Forelimb muscle (tissue), 1 donor: ENCODE data around the gene AVPR2. TPM values are rescaled to one million over a fixed set of nuclear protein-coding genes. Genes with fewer than 3 reads are reported as not detected.

ENCODE experiments used
- DNase-seq: peaks from one replicate; pipeline ENCODE4 v3.0.0-alpha.2; 2013; ENCODE audit warnings: low read depth
- polyA plus RNA-seq: library from polyadenylated mRNA; unstranded; fragments of 120-200 nt; gene quantifications from one replicate; pipeline ENCODE4 v1.2.1, GENCODE V29; 2013; ENCODE audit not compliant: insufficient read length

AVPR2 gene
- polyA plus RNA-seq, 1 donor: 1.1 TPM

DNA sequence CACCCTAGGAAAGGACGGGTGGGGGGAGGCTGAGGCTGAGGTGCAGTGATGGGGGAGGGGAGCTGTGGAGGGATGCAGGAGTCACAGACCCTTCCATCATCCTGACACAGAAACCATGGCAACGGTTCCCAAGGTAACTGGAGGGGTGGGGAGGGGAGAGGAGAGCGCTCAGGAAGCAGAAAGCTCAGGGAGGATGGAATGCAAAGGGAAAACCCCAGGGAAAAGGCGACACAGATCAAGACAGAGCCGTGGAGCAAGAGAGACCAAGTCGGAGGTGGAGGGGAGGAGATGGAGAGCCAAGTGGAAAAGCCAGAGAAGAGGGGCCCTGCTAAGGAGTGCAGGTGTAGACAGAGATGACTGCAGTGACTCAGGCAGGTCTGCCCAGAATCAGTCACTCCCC is 33.0 kb upstream of the AVPR2 start:
- DNase-seq: no peak

DNA sequence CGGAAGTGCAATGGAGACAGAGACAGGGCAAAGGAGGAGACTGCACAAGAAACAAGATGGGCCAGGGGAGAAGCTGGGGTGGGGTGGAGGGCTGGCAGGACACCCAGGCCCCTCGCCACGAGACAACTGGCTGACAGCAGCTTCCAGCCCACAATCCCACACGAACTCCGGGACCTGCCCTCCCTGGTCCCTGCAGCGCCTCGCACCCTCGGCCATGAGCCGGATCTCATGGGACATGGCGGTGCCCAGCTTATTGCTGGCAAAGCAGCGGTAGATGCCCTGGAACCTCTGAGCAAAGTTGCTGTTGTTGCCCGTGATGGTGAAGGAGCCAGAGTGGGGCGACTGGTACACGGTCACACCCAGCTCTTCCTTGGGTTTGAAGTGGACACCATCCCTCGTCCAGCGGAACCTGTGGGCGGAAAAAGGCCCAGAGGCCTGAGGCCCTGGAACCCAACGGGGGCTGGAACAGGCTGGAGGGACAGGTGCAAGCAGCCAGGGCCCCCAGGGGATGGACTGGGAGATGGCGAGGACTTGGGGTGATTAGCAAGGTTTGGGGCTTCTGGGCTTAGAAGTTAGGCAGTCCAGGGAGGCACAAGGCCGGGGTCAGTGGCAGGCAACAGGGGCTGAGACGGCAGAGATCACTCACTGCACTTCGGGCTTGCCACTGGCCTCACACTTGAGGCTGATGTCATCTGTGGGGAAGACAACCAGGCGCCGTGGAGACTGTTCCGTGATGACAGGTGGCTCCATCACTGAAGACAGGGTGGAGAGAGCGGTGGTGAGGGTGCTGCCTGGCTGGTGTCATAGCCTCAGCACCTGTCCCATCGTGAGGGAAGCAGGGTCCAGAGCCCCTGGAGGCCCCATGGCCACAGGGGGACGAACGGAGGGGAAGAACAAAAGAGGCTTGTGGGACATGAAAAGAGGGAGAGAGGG is 32.3 kb upstream of the AVPR2 start:
- DNase-seq: no peak

DNA sequence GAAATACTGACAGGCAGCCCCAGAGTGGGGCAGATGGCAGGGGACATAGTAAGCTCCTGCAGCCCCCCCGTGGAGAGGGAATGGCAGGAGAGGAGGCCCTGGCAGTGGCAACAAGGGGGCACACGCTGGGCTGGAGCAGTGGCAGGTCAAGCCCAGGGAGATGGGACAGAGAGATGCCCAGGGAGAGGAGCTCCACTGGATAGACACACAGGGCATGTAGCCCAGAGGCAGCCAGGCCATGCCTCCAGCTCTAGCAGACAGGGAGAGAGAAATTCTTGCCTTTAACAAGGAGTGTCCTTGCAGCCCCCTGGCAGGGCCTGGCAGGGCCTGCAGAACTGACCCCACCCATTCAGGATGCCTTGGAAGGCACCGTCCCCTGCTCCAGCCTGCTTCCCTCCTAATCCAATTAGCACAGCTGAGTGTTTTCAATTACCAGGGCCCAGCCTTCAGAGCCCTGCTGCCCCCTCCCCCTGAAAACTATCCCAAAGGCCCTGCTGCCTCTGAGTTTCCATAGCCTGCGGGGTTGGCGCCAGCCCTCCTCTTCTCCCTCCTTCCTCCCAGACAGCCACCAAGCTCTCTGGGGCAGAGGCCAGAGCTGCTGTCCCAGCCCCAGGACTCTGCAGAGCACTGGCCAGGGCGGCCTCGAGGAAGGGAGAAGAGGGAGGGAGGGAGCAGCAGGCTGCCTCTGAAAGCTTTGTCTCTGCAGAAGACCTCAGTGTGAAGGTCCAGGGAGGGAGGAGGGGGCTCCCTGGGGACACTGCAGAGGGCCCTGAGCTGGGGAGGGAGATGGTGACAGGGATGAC is 31.0 kb upstream of the AVPR2 start:
- no peak for DNase-seq

DNA sequence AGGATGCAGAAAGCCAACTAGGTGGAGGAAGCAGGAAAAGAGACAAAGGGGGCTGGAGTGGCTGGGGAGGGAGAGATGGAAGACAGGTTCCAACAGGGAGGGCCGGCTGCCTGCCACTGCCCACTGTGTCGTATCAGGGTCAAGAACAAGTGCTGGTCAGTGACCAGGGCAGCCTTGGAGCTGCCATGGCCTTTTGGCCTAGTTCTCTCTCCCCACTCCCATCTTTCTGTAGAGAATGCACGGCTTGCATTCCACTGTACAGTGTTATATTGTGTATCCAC is 30.4 kb upstream of the AVPR2 start:
- no peak for DNase-seq

DNA sequence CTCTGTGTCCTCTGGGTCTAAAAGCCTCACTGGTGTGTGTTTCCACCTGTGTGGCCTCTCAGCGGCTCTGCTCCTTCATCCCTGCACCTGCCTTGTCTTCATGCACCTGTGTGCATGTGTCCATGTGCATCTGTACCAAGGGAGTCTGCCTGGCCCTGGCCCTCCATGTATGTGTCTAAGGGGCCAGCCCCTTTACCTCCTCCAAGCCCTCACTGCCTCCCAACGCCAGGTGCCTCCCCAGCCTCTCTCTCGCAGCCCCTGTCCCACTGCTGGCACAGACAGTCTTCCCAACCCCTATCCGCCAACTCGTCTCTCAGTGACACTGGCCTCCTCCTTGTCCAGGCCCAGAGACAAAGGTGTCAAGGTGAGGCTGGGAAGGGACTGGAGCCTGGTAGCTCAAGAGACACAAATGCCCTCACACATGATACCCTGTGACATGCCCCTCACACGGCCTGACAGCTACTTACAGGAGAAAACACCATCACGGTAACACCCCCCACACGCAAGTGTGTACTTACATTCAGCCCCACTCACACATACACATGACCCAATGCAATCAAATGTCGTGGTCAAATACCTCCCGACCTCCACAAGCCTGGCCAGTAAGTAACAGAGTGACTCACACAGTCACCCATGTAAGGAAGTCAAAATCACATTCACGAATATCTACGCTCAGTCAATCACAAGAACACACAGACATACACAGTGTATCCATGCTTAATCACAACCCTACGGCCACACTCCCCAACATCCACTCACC is 29.9 kb upstream of the AVPR2 start:
- DNase-seq: no peak

DNA sequence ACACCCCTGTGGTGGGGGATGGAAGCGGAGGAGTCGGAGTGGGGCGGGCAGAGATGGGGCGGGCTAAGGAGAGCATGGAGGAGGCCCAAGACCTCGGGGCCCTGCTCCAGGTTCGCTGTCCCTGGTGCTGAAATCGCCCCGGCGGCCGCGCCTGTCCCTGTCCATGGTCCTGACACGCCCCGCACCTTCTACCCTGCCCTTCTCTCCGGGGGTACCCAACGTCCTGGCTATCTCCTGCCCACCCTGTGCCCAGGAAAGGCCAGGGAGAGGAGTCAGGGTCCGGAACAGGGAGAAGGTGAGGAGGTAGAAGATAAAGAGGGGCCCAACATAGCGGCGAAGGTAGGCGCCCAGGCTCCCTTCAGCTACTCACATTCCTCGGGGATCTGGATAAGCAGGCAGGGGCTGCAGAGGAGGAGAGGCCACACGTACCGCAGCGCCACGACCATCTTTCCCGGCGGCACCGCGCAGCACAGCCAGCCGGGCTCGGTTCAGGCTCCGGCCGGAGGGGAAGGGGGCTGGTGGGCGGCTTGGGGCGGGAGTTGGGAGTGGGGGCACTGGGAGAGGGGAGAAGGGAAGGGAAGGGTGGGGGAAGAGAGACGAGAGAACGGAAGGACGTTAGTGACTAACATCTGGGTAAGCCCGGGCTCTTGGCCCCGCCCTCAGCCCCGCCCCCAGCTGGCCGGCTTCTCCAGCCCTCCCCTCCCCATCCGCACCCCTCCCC is 28.9 kb upstream of the AVPR2 start:
- no peak for DNase-seq

DNA sequence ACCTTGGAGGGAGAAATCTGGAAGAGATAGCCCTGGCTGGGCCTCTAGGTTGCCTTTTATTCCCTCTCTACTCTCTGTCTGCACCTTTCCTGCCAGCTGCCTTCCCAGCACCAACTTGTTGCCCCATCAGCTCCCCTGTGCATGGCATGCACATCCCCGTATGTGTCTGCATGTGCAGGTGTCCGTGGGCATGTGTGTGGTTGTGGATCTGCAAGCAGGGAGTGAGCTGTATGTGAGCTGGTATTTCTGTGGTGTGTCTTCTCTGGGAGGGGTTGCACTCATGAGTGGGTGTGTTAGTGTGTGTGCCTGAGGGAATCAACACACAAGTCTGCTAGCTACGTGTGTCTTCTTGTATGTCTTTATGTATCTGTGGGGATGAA is 28.4 kb upstream of the AVPR2 start:
- no peak for DNase-seq

DNA sequence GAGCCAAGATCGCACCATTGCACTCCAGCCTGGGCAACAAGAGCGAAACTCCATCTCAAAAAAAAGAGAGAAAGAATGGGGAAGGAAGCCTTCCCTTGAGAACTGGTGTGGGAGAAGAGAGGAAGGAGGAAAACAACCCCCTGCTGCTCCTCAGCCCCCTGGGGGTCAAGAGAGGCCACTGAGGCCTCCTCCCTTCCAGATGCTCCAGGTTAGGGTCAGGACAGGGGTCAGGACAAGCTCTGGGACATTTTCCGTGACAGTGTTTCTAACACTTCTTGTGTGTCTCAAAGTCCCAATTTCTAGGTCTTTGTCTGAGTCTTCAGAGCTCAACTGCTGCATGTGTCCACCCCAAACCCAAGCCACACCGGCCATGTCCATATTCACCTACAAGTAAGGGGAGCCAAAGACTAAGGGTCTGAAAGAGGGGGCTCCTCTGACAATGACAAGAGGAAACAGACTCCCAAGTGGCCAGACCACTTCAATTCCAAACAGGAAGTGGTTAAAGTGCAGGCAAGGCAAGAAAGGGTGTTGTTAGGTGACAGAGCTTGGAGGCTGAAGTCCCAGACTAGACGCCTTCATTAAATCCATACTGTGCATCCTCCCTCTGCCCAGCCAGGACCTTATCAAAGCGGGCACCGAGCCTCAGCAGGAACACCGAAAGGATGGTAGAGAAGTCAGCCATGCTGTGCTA is 26.8 kb upstream of the AVPR2 start:
- DNase-seq: no peak

DNA sequence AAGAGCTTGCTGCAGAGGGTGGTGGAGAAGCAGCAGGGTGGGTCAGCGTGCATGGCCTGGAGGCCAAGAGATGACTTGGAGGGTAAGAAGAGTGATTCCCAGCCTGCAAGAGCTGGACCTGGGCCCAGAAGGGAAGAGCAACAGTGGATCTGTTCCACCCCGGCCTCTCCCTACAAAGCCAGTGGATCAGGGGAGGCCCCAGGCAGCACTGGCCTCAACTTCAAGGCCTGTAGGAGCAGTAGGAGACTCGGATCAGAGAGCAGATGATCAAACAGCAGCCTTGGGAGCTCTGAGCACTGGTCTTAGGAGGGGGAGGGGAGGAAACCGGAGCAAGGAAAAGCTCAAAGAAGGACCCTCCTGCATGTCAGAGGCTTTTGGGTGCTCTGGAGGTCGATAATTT is 26.1 kb upstream of the AVPR2 start:
- no peak for DNase-seq

DNA sequence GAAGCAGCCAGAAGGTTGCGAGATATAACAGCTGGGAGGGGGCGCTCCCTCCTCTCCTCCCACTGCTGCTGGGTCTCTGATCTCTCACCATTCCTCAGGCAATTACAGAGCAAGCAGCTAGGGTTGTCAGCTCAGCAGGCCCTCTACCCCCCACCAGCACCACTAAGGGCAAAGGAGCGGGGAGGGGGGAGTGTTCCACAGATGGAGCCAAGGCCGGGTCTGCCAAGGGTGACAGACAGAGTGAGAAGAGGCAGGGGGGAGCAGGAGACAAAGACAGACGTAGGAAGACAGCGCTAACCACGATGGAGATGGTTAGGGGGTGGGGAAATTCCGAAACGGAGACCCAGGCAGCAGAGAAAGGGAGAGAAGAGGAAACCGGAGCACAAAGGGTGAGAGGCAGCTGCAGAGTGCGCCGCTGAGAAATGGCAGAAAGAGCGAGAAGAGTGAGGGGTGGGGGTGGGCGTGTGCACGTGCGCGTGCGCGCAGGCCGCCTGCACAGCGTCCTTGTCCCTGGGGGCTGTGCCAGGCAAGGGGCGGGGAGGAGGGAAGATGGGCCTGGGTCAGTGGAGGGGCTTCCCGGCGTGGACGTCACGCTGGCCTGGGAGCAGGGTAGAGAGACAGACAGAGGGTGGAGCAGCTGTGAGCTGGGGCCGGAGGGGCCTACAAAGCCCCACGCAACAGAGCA is 25.4 kb upstream of the AVPR2 start:
- no peak for DNase-seq

DNA sequence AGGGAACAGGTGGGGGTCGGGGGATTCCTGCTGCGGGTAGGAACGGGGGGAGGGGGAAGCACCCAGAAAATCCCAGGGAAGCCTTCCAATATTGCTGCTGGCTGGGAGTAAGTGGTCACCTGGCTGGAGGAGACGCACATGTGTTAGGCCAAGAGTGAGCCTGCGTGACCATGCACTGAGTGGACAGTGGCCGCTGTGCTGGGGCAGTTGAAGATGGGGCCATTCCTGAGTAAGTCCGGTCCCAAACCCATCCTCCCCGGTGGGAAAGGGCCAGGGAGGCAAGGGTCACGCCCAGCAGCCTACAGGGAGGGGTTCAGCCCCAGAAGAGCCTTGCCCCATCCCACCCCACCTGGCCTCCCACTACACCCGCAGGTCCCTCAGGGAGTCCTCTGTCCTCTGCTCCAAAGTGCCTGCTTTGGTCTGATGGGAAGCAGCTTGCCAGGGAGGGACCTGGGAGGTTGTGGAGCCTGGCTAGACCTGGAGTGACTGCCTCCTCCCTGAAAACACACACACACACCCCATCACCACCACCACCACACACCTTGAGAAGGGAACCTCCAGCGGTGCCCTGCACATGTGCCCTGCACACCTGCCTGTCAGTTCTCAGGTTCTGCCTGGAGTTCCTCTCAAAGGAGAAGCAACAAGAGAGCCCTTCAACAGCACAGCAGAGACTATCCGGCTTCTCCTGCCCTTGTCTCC is 24.6 kb upstream of the AVPR2 start:
- DNase-seq: no peak

DNA sequence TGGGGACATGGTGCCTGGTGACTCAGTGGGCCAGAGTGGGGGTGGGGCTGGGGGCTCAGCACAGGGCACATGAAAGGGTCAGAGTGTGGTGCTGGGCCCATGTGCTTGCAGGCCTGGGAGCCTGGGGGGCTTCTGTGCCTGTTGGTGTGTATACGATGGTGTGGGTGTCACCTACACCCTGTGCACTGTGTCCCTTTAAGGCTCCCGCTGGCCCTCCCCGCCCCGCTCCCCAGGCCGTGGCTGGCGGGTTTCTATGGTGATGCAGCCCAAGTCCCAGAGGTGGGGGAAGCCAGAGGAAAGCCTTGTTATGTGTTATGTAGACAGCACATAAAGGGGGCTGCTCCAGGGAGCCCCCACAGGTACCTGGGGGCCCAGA is 24.0 kb upstream of the AVPR2 start:
- DNase-seq: no peak

DNA sequence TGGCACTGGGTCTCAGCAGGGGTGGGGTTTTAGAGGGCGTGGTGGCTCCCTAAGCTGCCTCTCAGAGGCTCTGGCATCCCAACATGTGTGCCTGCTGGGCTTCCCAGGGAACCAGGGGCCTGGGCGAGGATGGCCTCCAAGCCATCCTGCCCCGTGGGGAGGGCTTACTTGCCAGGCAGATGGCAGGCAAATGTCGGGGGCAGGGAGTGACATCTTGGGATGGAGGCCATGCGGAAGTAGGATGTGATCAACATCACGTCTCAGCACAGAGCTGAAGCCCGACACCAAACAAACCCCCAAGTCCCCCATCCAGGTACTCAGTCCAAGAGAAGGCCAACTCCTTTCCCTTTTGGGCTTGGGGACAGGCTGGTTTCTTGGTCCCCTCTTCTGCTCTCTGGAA is 23.2 kb upstream of the AVPR2 start:
- no peak for DNase-seq

DNA sequence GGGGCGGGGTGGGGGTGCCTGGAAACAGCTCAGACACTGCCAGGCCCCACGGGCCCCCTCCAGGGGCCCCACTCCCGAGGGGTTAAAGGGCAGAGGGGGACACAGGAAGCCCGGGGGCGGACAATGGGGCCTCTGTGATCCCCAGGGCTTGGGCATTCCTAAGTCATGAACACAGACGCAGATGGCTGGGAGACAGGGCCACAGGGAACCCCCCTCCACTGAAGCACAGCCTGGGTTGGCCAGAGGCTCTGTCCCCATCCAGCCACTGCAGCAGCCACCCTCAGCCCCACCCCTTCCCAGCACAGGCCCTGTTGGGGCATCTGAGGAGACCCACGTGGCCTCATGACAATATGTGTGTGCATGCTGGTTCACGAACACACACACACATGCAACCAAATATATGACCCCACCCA is 22.4 kb upstream of the AVPR2 start:
- no peak for DNase-seq

DNA sequence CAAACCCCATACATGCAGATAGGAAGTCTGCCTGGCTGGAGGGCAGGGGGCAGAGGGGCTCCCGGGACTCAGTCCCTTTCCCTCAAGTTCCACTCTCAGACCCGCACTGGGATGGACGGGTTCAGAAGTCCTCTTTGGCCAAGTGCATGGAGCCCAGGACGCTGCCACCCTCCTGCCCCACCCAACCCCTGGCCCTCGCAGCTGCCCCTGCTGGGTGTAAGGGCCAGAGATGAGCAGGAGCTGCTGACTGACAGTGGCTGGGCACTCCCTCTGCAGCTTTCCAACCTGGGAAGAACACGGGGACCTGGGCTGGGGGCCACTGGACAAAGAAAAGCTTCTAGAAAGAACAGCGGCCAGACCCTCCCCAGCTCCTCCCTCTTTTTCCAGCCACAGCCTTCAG is 21.9 kb upstream of the AVPR2 start:
- no peak for DNase-seq

DNA sequence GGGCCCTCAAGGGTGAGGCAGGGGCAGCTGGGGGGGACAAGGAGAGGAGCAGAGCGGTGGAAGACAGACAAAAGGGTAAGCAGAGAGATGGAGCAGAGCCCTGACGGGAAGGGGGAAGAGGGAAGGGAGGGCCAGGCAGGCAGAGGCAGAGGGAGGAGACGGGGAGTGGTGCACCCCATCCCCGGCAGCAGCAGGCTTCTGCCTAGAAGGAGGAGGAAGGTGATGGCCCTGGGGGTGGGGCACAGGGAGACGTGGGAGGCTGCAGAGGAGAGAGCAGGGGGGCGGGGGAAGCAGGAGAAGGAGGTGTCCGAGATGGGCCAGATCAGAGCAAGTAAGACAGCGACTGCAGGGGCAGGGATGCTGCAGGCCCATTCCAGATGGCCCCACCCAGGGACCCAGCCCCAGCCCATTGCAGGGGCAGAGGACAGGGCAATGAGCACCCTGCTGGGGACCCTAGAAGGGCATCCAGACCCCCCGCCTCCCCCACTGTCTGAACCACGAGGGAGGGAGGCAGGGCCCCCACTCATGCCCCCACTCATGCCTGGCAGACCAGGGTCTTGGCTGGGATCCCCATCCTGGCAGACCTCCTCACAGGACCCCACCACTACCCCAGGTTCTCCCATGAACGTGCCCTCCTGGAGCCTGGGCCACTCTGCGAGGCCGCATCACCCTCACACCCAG is 21.2 kb upstream of the AVPR2 start:
- no peak for DNase-seq

DNA sequence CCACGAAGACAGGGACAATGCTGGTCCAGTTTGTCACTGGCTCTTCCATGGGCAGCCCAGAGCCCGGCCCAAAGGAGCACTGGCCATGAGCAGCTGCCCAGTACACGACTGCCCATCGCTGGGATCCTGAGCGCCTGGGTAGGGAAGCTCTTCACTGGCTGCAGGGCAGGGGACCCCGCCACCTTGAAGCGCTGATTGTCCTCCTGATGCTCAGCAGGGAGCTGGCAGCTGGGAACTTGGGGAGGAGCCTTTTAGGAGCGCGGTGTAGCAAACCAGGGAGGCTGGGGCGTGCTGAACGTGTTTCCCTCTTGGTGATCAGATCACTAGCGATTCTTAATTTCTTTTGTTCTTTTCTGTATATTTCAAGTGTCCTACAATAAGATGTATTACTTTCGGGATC is 20.3 kb upstream of the AVPR2 start:
- no peak for DNase-seq

DNA sequence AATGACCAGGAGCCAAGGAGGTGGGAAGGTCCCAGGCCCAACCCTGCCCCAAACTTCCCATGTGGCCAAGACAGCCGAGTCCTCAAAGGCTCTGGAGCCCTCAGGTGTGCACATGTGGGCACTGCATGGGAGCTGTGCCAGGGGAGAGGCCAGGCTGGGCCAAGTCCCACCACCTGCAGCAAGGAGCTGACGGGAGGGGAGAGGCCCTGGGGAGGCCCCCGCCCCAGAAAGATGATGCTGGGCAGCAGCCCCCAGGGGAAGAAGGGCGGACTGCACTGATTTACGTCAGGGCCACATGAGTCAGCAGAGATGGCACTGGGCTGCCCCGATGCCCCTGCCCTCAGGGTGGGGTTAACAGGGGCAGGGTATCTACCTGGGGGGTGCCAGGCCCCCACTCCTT is 19.9 kb upstream of the AVPR2 start:
- DNase-seq: no peak

DNA sequence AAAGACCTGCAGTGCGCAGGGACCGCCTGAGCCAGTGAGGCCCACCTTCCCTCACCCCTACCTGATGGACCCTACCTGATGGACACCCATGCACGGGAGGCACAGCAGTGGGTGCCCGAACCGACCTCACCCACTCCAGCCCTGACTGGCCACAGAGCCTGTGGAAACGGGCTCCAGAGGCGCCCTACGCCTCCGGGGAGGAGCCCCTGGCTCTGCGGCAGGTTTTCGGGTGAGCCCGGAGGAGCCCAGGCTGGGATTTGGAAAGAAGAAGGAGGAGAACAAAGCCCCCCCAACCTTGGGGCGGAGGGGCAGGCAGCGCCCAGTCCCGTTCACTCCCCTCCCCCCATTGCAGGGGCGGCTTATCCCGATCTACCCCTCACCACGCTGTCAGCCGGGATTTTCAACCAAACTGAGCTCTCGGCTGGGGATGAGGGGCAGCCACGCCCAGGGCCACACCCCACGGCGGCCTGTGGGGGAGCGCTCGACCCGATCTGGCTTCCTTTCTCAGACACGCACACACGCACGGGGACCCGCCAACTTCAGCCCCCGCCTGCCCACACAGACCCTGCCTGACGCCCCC is 19.2 kb upstream of the AVPR2 start:
- DNase-seq: no peak
